GM18517 (cell line): ENCODE data around the gene CRTC3.
"Not testable (repeated sequence)": the region's sequence is repeated elsewhere in the genome, so short reads cannot be mapped to it uniquely, and the experiment has no call there.

Experiments used
- ATAC-seq: cut with Tn5 transposase; IDR thresholded peaks from one replicate; pipeline ENCODE4 v1.9.1; 2021; ENCODE audit warnings: mild to moderate bottlenecking, moderate library complexity; ENCODE audit not compliant: unreplicated experiment

Gene CRTC3

GRCh38 chr15:90529371-90530249, at the start of gene CRTC3:
CRTC3 (plus strand) TSS chr15:90529923; CDS start chr15:90530072, 149 bp downstream.
- peak; percentile 61 for ATAC-seq

DNA sequence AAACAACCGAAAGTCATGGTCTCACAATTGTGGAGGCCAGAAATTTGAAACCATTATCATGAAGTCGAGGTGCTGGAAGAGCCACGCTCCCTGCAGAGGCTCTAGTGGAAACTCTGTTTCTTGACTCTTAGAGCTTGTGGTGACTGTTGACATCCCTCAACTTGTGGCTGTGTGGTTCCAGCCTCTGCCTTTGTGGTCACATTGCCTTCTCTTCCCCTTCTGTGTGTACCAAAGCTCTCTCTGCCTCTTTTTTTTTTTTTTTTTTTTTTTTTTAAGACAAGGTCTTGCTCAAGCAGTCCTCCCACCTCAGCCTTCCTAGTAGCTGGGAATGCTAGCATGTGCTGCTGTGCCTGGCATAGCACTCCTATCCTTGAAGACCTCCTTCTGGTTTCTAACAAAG, 48.7 kb upstream of the CRTC3 start:
- no peak for ATAC-seq

DNA sequence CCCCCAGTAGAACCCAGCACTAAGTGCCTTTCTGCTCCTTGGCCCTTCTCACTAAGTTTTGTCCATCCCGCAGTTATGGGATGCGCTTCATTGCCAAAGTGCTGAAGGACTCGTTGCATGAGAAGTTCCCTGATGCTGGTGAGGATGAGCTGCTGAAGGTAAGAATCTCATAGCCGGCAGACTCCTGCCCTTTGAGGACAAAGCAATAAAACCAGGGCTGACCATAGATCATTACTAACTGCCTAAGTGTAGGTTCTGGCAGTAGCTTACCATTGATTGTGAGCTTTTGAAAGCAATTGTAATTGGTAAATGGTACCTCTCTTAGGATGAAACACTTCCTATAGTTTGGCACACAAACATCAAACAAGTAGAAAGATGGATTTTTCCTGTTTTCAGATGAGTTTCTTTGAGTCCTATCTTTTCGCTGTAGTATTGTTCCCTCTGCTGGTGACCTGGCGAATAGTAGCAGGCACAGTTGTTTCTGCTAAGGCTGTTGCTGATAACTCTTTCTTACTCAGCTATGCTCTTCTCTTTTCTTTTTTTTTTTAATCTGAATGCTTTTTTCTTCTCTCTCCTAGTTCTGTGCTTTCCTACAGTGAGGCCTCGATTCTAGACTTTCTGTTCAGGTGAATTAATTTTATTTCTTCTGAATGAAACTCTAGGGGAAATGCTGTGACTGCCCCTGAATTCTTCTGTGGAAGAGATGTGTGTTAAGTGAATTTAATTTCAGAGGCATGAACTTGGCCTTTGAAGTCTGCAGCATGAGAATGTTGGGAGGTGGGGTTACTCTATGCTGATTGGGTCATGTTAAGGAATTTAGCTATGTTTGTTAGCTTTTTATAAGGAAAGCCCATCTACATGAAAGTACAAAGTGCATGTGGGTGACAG, 47.4 kb upstream of the CRTC3 start:
- no peak for ATAC-seq

DNA sequence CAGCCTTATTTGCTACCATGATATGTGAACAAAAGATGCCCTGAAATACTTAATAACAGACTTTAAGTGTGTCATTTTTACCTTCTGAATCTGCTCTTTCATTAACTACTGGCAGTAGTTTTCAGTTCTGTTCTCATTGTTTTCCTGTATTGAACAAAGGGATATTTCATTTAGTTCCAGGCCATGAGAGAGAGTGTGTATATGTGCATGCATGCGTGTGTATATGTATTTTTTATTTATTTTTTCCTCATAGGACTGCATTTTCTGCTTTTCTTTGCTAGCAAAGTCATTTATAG, 46.8 kb upstream of the CRTC3 start:
- no peak for ATAC-seq

DNA sequence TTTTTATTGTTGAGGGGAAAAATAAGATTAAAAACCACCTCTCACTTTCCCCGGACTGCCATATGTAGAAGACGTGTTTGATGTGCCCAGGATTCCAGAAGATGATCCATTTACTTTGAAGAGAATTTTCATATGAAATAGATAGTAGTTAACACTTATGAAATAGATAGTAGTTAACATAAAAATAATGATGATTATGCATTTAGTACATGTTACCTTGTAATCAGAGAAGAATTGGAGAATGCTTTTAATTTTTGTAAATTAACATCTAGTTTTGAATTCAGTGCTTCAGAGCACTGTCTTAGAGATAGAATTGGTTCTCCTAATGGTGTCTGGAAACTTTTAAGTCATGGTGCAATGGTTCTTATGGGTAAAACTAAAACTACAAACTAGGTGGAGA, 46.1 kb upstream of the CRTC3 start:
- no peak for ATAC-seq

DNA sequence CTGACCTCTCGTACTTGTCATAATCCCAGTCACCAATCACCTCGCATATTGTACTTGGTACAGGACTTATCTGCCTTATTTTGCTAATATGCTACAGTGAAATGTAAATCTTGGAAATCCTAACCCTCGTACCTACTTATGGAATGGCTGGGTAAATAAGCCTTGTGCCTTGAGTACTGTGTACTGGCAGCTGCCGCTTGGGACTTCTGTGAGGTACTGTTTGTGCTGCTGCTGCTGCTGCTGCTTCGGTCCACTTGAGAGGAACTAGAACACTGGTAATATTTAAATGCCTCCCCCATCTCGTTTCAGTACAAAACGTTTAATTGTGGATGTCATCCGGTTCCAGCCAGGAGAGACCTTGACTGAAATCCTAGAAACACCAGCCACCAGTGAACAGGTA, 42.5 kb upstream of the CRTC3 start:
- ATAC-seq = no peak

DNA sequence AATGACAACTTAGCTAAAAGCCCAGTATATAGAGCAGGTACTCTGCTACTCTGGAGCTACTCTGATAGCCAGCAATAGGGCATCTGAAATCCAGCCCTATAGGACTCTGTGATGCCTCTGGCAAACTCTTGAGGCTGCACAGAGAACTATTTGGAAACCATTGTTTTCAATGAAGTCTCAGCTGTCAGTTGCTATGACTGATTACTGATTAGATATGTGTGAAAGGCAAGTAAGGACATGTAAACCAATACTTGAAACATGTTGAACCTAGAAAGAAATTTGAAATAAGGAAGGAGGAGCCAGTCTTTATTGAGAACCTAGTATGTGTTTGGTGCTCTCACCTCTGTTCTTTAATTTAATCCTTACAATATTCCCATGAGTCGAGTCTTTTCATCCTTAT, 40.2 kb upstream of the CRTC3 start:
- ATAC-seq = no peak

GRCh38 chr15:90489944-90490343, 39.8 kb upstream of the CRTC3 start:
- no peak for ATAC-seq

DNA sequence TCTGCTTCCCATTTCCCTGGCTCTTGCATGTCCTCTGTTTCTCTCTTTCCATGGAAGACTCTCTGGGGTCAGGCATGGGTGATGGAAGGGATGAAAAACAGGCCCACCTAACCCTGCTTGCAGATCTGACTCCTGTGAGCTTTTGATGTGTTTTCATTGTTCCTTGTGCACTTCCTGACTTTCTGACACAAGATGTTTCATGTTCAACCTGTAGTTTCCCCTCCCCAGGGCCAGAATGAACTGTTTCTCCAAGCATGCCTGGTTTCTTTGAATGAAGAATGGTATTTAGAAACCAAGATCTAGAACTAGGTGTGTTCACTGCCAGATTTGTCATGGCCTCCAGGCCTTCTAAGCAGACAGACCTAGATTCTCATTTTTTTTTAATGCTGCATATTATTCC, 36.1 kb upstream of the CRTC3 start:
- no peak for ATAC-seq

DNA sequence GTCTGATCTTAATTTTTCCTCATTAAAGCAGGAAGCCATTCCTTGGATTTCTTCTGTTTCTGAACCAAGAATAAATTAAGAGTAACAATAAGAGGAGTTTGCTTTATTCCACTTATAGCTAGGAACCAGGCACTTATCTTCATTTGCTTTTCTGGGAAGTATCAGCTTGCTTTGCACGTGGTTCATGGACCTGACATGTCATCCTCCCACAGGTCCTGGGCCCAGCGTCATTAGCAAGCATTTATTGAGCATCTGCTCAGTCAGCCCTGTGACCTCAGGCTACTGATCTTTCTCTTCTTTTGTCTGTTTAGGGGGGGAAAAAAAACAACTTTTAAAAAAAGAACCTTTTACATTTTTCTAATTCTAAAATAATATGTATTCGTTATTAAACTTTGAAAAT, 34.7 kb upstream of the CRTC3 start:
- ATAC-seq = no peak

DNA sequence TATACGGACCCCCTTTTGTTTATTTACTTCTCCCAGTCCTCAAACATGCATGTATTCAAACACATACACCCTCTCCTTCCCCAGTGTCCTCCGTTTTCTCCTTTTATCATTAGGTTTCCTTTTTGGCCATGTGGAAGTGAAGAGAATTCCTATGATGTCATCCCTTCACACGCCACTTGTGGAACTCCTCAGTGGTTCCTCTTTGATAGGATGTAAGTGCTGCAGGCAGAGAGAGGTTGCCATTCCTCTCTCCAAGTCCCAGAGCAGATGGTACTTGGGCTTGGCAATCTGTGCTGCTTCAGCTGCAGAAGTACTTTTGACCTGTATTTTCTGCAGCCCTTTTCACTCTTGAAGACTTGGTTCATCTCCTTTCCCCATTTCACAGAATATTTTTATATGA, 32.9 kb upstream of the CRTC3 start:
- ATAC-seq = no peak

DNA sequence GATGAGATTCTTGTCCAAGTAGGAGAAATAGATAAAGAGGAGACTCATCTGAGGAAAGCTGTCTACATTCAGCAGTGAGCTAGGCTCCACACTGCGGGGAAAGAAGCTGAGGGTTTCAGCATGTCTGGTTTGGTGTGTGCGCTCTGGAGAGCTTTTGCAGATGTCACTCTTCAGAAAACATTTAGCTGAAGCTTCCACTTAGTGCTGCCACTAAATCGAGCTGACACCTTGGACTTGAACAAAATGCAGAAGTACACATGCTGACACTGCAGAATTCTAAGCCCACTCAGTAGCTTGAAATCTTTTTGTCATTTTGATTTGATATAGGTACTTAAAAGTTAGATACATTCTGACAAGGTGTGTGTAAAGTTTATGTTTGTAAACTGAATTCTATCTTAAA, 32.3 kb upstream of the CRTC3 start:
- ATAC-seq = no peak

- ATAC-seq = no peak
Observed at GRCh38 chr15:90497912-90498311, 31.8 kb upstream of the CRTC3 start.

GRCh38 chr15:90500171-90500570, 29.6 kb upstream of the CRTC3 start:
- no peak for ATAC-seq

DNA sequence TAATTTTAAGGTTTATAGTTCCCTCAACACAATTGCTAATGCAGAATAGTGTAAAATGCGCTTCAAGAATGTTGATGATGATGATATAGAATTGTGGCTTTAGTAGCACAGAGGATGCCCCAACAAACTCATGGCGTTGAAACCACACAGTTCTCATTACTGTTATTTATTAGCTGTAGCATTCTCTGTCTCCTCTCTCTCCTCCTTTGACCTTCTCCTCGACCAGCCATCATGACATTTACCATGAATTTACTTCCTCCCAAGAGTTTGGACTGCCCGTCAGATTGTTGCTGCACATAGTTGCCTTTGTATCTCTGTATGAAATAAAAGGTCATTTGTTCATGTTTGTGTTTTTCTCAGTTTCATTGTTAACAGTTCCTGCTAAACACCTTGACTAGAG, 27.8 kb upstream of the CRTC3 start:
- ATAC-seq = no peak

- ATAC-seq = not testable (repeated sequence)
Observed at GRCh38 chr15:90510781-90511180, 18.9 kb upstream of the CRTC3 start.

DNA sequence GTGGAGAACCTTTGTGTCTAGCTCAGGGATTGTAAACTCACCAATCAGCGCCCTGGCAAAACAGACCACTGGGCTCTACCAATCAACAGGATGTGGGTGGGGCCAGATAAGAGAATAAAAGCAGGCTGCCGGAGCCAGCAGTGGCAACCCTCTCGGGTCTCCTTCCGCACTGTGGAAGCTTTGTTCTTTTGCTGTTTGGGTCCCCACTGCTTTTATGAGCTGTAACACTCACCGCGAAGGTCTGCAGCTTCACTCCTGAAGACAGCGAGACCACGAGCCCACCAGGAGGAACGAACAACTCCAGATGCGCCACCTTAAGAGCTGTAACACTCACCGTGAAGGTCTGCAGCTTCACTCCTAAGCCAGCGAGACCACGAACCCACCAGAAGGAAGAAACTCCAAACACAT, 18.5 kb upstream of the CRTC3 start:
- not testable (repeated sequence) for ATAC-seq

DNA sequence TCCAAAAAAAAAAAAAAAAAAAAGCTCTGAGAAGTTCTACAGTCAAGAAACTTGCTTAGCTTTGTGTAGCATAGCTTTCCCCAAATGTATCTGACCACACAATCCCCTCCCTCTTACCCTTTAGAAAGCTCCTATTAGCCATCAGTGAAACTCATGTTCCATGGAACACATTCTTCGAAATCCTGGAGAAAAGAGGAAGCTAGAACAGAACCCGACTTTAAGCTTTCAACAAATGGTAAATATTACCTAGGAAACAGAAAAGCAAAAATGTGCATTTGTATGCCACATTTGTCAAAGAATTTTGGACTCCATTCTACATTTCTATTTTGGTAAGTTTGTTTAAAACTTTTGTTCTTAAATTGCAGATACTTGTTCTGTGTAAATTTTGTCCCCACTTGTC, 17.4 kb upstream of the CRTC3 start:
- ATAC-seq = no peak

- no peak for ATAC-seq
Observed at GRCh38 chr15:90512981-90513380, 16.7 kb upstream of the CRTC3 start.

- no peak for ATAC-seq
Observed at GRCh38 chr15:90513448-90513847, 16.3 kb upstream of the CRTC3 start.

GRCh38 chr15:90513893-90514292, 15.8 kb upstream of the CRTC3 start:
- not testable (repeated sequence) for ATAC-seq

DNA sequence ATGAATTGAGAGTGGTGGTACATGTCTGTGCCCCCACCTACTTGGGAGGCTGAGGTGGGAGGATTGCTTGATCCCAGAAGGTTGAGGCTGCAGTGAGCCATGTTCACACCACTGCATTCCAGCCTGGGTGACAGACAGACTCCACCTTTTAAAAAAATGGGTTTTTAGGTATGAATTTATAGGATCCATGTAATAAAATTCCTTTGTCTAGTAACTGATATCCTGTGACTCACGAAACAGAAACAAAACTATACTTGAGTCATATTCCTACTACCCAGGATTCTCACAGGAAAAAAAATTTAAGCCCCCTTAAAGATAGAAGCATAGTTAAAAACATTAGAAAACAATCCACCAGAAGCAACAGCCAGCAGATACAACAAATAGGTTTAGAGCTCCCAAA, 10.0 kb upstream of the CRTC3 start:
- ATAC-seq = no peak
